HCT116 (cell line): ENCODE data around the gene DCHS1. TPM values are rescaled to one million over a fixed set of nuclear protein-coding genes. Genes with fewer than 3 reads are reported as not detected.

ENCODE experiments used
- ATAC-seq: fragments of 200-7000 bp; cut with Tn5 transposase; 2 replicates; pipeline ENCODE4 v1.9.1; 2020; ENCODE audit warnings: mild to moderate bottlenecking, moderate library complexity
- BruUV-seq: library from RNA; stranded (reverse); fragments of 400-500 nt; replicated peaks from 2 replicates; lab custom pipeline; 2021; lab: Mats Ljungman, UMichigan
- CTCF ChIA-PET: fragments of 300-600 bp; sonication (Branson Sonifier 250); formaldehyde crosslinking; loops from one replicate; lab custom pipeline; 2021; ENCODE audit warnings: antibody characterized with exemption; lab: Charles Lee
- POLR2A ChIA-PET: fragments of 300-600, 350-600 bp; sonication (Branson Sonifier 250); formaldehyde crosslinking; loops from one replicate; lab custom pipeline; 2021; ENCODE audit warnings: antibody characterized with exemption; lab: Charles Lee
- RAD21 ChIA-PET, 2 experiments: fragments of 300-600 bp; sonication (Branson Sonifier 250); formaldehyde crosslinking; loops; one replicate each; lab custom pipeline; 2023; ENCODE audit warnings: low total read pairs in 2 of 2; ENCODE audit not compliant: uncharacterized antibody in 2 of 2, unreplicated experiment in 2 of 2, low non-redundant PET in 1 of 2; lab: Charles Lee
- DNase-seq: peaks from one replicate; pipeline ENCODE4 v3.0.0-alpha.2; 2010; ENCODE audit warnings: low read depth, low spot score
- H2AFZ ChIP-seq: fragments of 200-600 bp; shearing (Covaris generic), sonication (generic); 2 replicates; pipeline ENCODE4 v1.6.1; 2017; ENCODE audit warnings: low read depth, mixed run types, mixed read lengths, antibody characterized with exemption, low read length; ENCODE audit not compliant: poor library complexity, severe bottlenecking
- H3K27ac ChIP-seq: 2 replicates; pipeline ENCODE4 v1.5.1; 2012; ENCODE audit warnings: low read depth, low read length
- H3K27me3 ChIP-seq: fragments of 200-600 bp; sonication (generic); 2 replicates; pipeline ENCODE4 v1.6.1; 2016; ENCODE audit warnings: mixed run types, low read length, mixed read lengths; ENCODE audit not compliant: insufficient read depth
- H3K36me3 ChIP-seq, 2 experiments: fragments of 200-500 bp in 1 of 2; fragments of 200-600 bp in 1 of 2; sonication (Bioruptor generic) in 1 of 2; sonication (generic) in 1 of 2; 2 replicates each; pipeline versions ENCODE4 v1.5.1 to v1.6.1; 2014 to 2016; ENCODE audit warnings: low read length in 2 of 2, inconsistent platforms in 1 of 2, mixed read lengths in 1 of 2, mixed run types in 1 of 2; ENCODE audit not compliant: insufficient read depth in 2 of 2, control insufficient read depth in 1 of 2
- H3K4me1 ChIP-seq, 2 experiments: fragments of 200-600 bp in 1 of 2; sonication (generic) in 1 of 2; 2 replicates each; pipeline versions ENCODE4 v1.5.1 to v1.6.1; 2012 to 2017; ENCODE audit warnings: low read length in 2 of 2, inconsistent platforms in 1 of 2, mild to moderate bottlenecking in 1 of 2, mixed read lengths in 1 of 2, mixed run types in 1 of 2, moderate library complexity in 1 of 2; ENCODE audit not compliant: insufficient read depth in 2 of 2, control insufficient read depth in 1 of 2
- H3K4me2 ChIP-seq: fragments of 200-600 bp; sonication (generic); 2 replicates; pipeline ENCODE4 v1.6.1; 2017; ENCODE audit warnings: mixed run types, low read length, mixed read lengths
- H3K4me3 ChIP-seq, 2 experiments: fragments of 200-600 bp in 1 of 2; sonication (generic) in 1 of 2; replicated peaks in 1 of 2; 2 replicates each; pipeline ENCODE4 v1.5.1; 2011 to 2016; ENCODE audit warnings: low read length in 2 of 2, control low read depth in 1 of 2, low read depth in 1 of 2, mild to moderate bottlenecking in 1 of 2, mixed read lengths in 1 of 2, mixed run types in 1 of 2
- H3K79me2 ChIP-seq: fragments of 200-600 bp; sonication (generic); 2 replicates; pipeline ENCODE4 v1.6.1; 2017; ENCODE audit warnings: mild to moderate bottlenecking, mixed run types, low read length, moderate library complexity, mixed read lengths; ENCODE audit not compliant: insufficient read depth
- H3K9ac ChIP-seq: fragments of 200-600 bp; sonication (generic); 2 replicates; pipeline ENCODE4 v1.6.1; 2016; ENCODE audit warnings: low read length, mixed read lengths
- H3K9me2 ChIP-seq: fragments of 200-600 bp; sonication (generic), shearing (Covaris generic); 2 replicates; pipeline ENCODE4 v1.6.1; 2017; ENCODE audit warnings: mixed run types, mild to moderate bottlenecking, moderate library complexity; ENCODE audit not compliant: insufficient read depth
- H3K9me3 ChIP-seq, 2 experiments: fragments of 200-500 bp in 1 of 2; fragments of 200-600 bp in 1 of 2; sonication (Bioruptor generic) in 1 of 2; sonication (generic) in 1 of 2; 2 replicates each; pipeline ENCODE4 v1.6.1; 2014 to 2017; ENCODE audit warnings: low read length in 2 of 2, mixed read lengths in 2 of 2, inconsistent platforms in 1 of 2, low read depth in 1 of 2, mild to moderate bottlenecking in 1 of 2, mixed run types in 1 of 2, moderate library complexity in 1 of 2; ENCODE audit not compliant: control insufficient read depth in 1 of 2, insufficient read depth in 1 of 2
- H4K20me1 ChIP-seq: fragments of 200-600 bp; sonication (generic), shearing (Covaris generic); 2 replicates; pipeline ENCODE4 v1.6.1; 2017; ENCODE audit warnings: mixed run types, mild to moderate bottlenecking, moderate library complexity; ENCODE audit not compliant: insufficient read depth
- CBX3 ChIP-seq: IDR thresholded peaks from 2 replicates; pipeline ENCODE4 v1.6.1; 2012; ENCODE audit warnings: low read depth
- CEBPB ChIP-seq: IDR thresholded peaks from 2 replicates; pipeline ENCODE4 v1.6.1; 2012; ENCODE audit warnings: low read depth
- EGR1 ChIP-seq: IDR thresholded peaks from 2 replicates; pipeline ENCODE4 v1.6.1; 2012; ENCODE audit warnings: low read depth
- EZH2 ChIP-seq: fragments of 200-600 bp; sonication (generic); IDR thresholded peaks from 2 replicates; pipeline ENCODE4 v1.6.1; 2017; ENCODE audit warnings: antibody characterized with exemption, mixed run types
- EZH2phosphoT487 ChIP-seq: fragments of 200-600 bp; IDR thresholded peaks from 2 replicates; pipeline ENCODE4 v1.6.1; 2018; ENCODE audit warnings: antibody characterized with exemption, borderline replicate concordance
- FOSL1 ChIP-seq: IDR thresholded peaks from 2 replicates; pipeline ENCODE4 v1.6.1; 2012; ENCODE audit warnings: low read depth
- JUND ChIP-seq: IDR thresholded peaks from 2 replicates; pipeline ENCODE4 v1.6.1; 2012
- POLR2A ChIP-seq: IDR thresholded peaks from 2 replicates; pipeline ENCODE4 v1.7.0; 2011; ENCODE audit warnings: borderline replicate concordance; ENCODE audit not compliant: insufficient read depth, insufficient read length; ENCODE audit errors: extremely low read depth
- POLR2AphosphoS5 ChIP-seq: IDR thresholded peaks from 2 replicates; pipeline ENCODE4 v1.6.1; 2011; ENCODE audit warnings: mild to moderate bottlenecking, low read depth, low read length, moderate library complexity
- SIN3A ChIP-seq: IDR thresholded peaks from 2 replicates; pipeline ENCODE4 v1.6.1; 2012; ENCODE audit warnings: low read depth
- SRF ChIP-seq: IDR thresholded peaks from 2 replicates; pipeline ENCODE4 v1.6.1; 2012; ENCODE audit warnings: low read depth
- TCF7L2 ChIP-seq: IDR thresholded peaks from 2 replicates; pipeline ENCODE4 v1.7.0; 2011; ENCODE audit warnings: borderline replicate concordance, inconsistent platforms; ENCODE audit not compliant: insufficient read depth, insufficient read length; ENCODE audit errors: extremely low read depth
- YY1 ChIP-seq: IDR thresholded peaks from 2 replicates; pipeline ENCODE4 v1.6.1; 2011; ENCODE audit warnings: low read length, low read depth, moderate library complexity, mild to moderate bottlenecking; ENCODE audit not compliant: insufficient replicate concordance; ENCODE audit errors: extremely low read depth
- ZNF274 ChIP-seq: fragments of 200-500 bp; sonication (Bioruptor generic); IDR thresholded peaks from 2 replicates; pipeline ENCODE4 v1.6.1; 2014; ENCODE audit warnings: mild to moderate bottlenecking, low read depth, low read length, inconsistent platforms
- intact Hi-C: fragments of 100-400 bp; cut with micrococcal nuclease; formaldehyde crosslinking; loops from 2 replicates; pipeline ENCODE4 v1.10.0; 2022
- total RNA-seq: library from RNA; stranded (reverse); gene quantifications from one replicate; pipeline ENCODE4 v1.2.1, GENCODE V29; 2021; ENCODE audit not compliant: unreplicated experiment
- TF ChIP-seq, protein P1 (sequence below), 3 experiments: fragments of 200-600 bp in 1 of 3; sonication (generic) in 1 of 3; IDR thresholded peaks in 2 of 3; conservative IDR thresholded peaks in 1 of 3; 2 replicates each; pipeline ENCODE4 v1.5.1; 2012 to 2017; ENCODE audit warnings: low read depth in 2 of 3, low read length in 2 of 3, antibody characterized with exemption in 1 of 3, borderline replicate concordance in 1 of 3, control low read depth in 1 of 3, mild to moderate bottlenecking in 1 of 3, mixed read lengths in 1 of 3, mixed run types in 1 of 3, moderate library complexity in 1 of 3; ENCODE audit not compliant: insufficient read depth in 1 of 3
- TF ChIP-seq, protein P2 (sequence below): IDR thresholded peaks from 2 replicates; pipeline ENCODE4 v1.6.1; 2011; ENCODE audit warnings: mild to moderate bottlenecking, low read length, moderate library complexity; ENCODE audit not compliant: insufficient replicate concordance; ENCODE audit errors: extremely low read depth
- TF ChIP-seq, protein P3 (sequence below): IDR thresholded peaks from 2 replicates; pipeline ENCODE4 v1.6.1; 2012

Gene DCHS1
- total RNA-seq, 1 experiment from 2014 or later = 0.30 TPM

DNA sequence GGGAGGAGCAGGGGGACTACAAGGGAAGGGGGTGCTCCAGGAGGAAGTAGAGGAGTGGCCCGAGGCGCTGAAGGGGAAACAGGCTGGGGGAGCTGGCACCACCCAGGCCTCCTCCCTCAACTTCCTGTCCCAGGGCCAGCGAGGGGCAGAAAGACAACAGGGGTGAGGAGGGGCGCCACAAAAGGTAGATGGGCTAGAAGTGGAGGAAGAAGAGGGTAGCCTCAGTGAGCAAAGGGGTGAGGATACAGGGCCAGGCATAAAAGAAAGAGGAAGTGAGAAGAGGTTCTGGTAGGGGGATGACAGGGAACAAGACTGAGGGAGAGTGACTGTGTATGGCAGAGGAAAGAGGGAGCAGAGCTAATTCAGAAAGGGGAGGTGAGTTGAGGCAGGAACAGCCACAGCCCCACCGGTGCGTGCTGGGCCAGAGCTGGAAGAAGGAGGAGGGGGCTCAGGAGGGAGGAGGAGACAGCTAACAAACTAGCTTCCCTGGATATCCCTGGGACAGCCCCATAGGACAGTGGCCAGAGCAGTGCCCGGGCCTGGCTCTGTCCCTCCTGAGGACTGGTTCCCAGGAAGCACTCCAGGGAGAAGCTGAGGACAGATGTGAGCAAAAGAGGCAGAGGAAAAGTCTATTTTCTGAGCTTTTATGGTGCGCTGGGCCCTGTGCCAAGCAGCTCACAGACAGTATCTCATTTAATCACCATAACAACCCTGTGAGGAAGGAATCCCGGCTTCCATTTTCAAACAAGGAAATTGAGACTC lies 8.5 kb downstream of the DCHS1 start:
- Histone ChIP-seq H3K36me3 (no peaks in the 10 kb centered on the region), H4K20me1 (no peaks in the 10 kb centered on the region), H3K27me3 (peaks cover 32% of the 10 kb centered on the region; the same call in 1 of the 2 replicates), H3K79me2 (no peaks in the 10 kb centered on the region), H3K4me2 (no peak overlapping the region), H2AFZ (no peak overlapping the region), H3K4me3 (no peak overlapping the region), H3K4me1 (peaks cover 0 to 7% of the 10 kb centered on the region in 2 experiments; a peak in 2 of 4 replicates), H3K9me3 (no peaks in the 10 kb centered on the region), H3K9me2 (no peaks in the 10 kb centered on the region), H3K9ac (no peak overlapping the region), H3K27ac (no peak overlapping the region)
- ChIA-PET RAD21 (no interaction called here), CTCF (no interaction called here)
- BruUV-seq = no TSS peak
- intact Hi-C loops = no loop called here
- DNase-seq (no peak), ATAC-seq (no peak)
- TF ChIP-seq SIN3A (no peak), POLR2A (no peak), FOSL1 (no peak), CBX3 (no peak), POLR2AphosphoS5 (no peak), EGR1 (no peak), TCF7L2 (no peak), EZH2 (no peak), ZNF274 (no peak), SRF (no peak)
- TF ChIP-seq, all 23 proteins: peak for 0
- POLR2A ChIA-PET = no interaction called here

DNA sequence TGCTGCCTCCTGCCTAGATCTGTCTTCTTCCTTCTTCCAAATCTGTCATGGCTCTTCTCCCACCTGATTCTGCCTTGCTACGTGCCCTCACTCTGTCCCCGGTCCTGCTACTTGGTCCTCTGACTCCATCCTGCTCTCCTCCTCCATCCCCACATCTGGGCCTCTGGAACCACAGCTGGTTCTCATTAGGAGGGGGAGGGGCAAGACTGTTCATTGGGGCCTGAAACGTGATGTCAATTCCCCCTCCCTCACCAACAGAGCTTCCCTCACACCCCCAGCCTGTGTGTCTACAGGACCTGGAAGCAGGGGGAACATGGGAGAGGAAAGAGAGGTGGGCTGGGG lies 9.1 kb downstream of the DCHS1 start:
- Histone ChIP-seq H3K9me3 (no peaks in the 10 kb centered on the region), H3K4me3 (no peak overlapping the region), H2AFZ (no peak overlapping the region), H3K4me2 (no peak overlapping the region), H3K27me3 (peaks cover 30% of the 10 kb centered on the region; the same call in 1 of the 2 replicates), H3K36me3 (no peaks in the 10 kb centered on the region), H4K20me1 (no peaks in the 10 kb centered on the region), H3K9me2 (no peaks in the 10 kb centered on the region), H3K4me1 (peaks cover 0 to 7% of the 10 kb centered on the region in 2 experiments; a peak in 2 of 4 replicates), H3K9ac (no peak overlapping the region), H3K27ac (no peak overlapping the region), H3K79me2 (no peaks in the 10 kb centered on the region)
- ChIA-PET RAD21 (no interaction called here), CTCF (no interaction called here), POLR2A (no interaction called here)
- no peak for ATAC-seq
- TF ChIP-seq, protein P1, sequence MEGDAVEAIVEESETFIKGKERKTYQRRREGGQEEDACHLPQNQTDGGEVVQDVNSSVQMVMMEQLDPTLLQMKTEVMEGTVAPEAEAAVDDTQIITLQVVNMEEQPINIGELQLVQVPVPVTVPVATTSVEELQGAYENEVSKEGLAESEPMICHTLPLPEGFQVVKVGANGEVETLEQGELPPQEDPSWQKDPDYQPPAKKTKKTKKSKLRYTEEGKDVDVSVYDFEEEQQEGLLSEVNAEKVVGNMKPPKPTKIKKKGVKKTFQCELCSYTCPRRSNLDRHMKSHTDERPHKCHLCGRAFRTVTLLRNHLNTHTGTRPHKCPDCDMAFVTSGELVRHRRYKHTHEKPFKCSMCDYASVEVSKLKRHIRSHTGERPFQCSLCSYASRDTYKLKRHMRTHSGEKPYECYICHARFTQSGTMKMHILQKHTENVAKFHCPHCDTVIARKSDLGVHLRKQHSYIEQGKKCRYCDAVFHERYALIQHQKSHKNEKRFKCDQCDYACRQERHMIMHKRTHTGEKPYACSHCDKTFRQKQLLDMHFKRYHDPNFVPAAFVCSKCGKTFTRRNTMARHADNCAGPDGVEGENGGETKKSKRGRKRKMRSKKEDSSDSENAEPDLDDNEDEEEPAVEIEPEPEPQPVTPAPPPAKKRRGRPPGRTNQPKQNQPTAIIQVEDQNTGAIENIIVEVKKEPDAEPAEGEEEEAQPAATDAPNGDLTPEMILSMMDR (IDR thresholded peaks at IDR 0.05 in 2 of 3, conservative IDR thresholded peaks at IDR 0.05 in 1 of 3; ENCODE audit: borderline replicate concordance in 1 of 3, insufficient read depth in 1 of 3, low read depth in 2 of 3, low read length in 2 of 3) = no peak
- TF ChIP-seq EZH2 (no peak), POLR2A (no peak), SIN3A (no peak), POLR2AphosphoS5 (no peak), ZNF274 (no peak), CEBPB (no peak), SRF (no peak), EZH2phosphoT487 (no peak), JUND (no peak), YY1 (no peak)
- TF ChIP-seq, protein P2, sequence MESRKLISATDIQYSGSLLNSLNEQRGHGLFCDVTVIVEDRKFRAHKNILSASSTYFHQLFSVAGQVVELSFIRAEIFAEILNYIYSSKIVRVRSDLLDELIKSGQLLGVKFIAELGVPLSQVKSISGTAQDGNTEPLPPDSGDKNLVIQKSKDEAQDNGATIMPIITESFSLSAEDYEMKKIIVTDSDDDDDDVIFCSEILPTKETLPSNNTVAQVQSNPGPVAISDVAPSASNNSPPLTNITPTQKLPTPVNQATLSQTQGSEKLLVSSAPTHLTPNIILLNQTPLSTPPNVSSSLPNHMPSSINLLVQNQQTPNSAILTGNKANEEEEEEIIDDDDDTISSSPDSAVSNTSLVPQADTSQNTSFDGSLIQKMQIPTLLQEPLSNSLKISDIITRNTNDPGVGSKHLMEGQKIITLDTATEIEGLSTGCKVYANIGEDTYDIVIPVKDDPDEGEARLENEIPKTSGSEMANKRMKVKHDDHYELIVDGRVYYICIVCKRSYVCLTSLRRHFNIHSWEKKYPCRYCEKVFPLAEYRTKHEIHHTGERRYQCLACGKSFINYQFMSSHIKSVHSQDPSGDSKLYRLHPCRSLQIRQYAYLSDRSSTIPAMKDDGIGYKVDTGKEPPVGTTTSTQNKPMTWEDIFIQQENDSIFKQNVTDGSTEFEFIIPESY = no peak
- TF ChIP-seq, protein P3, sequence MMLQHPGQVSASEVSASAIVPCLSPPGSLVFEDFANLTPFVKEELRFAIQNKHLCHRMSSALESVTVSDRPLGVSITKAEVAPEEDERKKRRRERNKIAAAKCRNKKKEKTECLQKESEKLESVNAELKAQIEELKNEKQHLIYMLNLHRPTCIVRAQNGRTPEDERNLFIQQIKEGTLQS = no peak
- DNase-seq = no peak
- no TSS peak for BruUV-seq
- intact Hi-C loops = no loop called here
